HepG2 (cell line): ENCODE results near the gene TBC1D22A. TPM values are rescaled to one million over a fixed set of nuclear protein-coding genes. Genes with fewer than 3 reads are reported as not detected.

ENCODE experiments used
- ADNP ChIP-seq: sonication (generic); formaldehyde crosslinking; IDR thresholded peaks from 2 replicates; pipeline ENCODE4 v1.4.0; 2020; ENCODE audit warnings: missing genetic modification reagents
- CENPX ChIP-seq: sonication (generic); formaldehyde crosslinking; IDR thresholded peaks from 2 replicates; pipeline ENCODE4 v1.9.0; 2021; ENCODE audit warnings: mild to moderate bottlenecking, missing genetic modification reagents, moderate library complexity
- CHCHD3 ChIP-seq: sonication (generic); formaldehyde crosslinking; IDR thresholded peaks from 2 replicates; pipeline ENCODE4 v1.8.0; 2022; ENCODE audit warnings: mild to moderate bottlenecking, missing genetic modification reagents, moderate library complexity
- CHD2 ChIP-seq: IDR thresholded peaks from 2 replicates; pipeline ENCODE4 v1.6.1; 2011; ENCODE audit warnings: low read depth, low read length, improper control_type of control experiment
- GLMP ChIP-seq: sonication (generic); formaldehyde crosslinking; IDR thresholded peaks from 2 replicates; pipeline ENCODE4 v1.9.0; 2021; ENCODE audit warnings: missing genetic modification reagents, mild to moderate bottlenecking, borderline replicate concordance
- GMEB1 ChIP-seq: sonication (generic); formaldehyde crosslinking; IDR thresholded peaks from 2 replicates; pipeline ENCODE4 v1.5.1; 2020; ENCODE audit warnings: missing genetic modification reagents, mild to moderate bottlenecking, borderline replicate concordance
- HDAC2 ChIP-seq: sonication (generic); formaldehyde crosslinking; IDR thresholded peaks from 2 replicates; pipeline ENCODE4 v1.4.0; 2020; ENCODE audit warnings: missing genetic modification reagents
- MIER3 ChIP-seq: IDR thresholded peaks from 2 replicates; pipeline ENCODE4 v1.6.1; 2016; ENCODE audit warnings: missing compliant biosample characterization, borderline replicate concordance
- NFIB ChIP-seq: sonication (generic); formaldehyde crosslinking; IDR thresholded peaks from 2 replicates; pipeline ENCODE4 v1.9.0; 2021; ENCODE audit warnings: missing genetic modification reagents, mild to moderate bottlenecking, borderline replicate concordance
- NRL ChIP-seq: sonication (generic); formaldehyde crosslinking; IDR thresholded peaks from 2 replicates; pipeline ENCODE4 v1.5.0; 2020; ENCODE audit warnings: missing genetic modification reagents, mild to moderate bottlenecking, moderate library complexity, borderline replicate concordance
- PCBP2 ChIP-seq: fragments of 200-400 bp; formaldehyde crosslinking; optimal IDR thresholded peaks from 2 replicates; pipeline ENCODE3; 2018; ENCODE audit warnings: low read length, low read depth; ENCODE audit not compliant: poor library complexity, severe bottlenecking
- PITX1 ChIP-seq: sonication (generic); formaldehyde crosslinking; IDR thresholded peaks from 2 replicates; pipeline ENCODE4 v1.5.1; 2020; ENCODE audit warnings: mild to moderate bottlenecking, missing genetic modification reagents
- SOX6 ChIP-seq, 2 experiments: fragments of 450-650 bp in 1 of 2; sonication (generic) in 1 of 2; formaldehyde crosslinking in 1 of 2; IDR thresholded peaks; 2 replicates each; pipeline versions ENCODE4 v1.4.0 to v1.6.1; 2017 to 2020; ENCODE audit warnings: antibody characterized with exemption in 1 of 2, mild to moderate bottlenecking in 1 of 2, missing genetic modification reagents in 1 of 2
- SP2 ChIP-seq: sonication (generic); formaldehyde crosslinking; IDR thresholded peaks from 2 replicates; pipeline ENCODE4 v1.5.1; 2020; ENCODE audit warnings: mild to moderate bottlenecking, missing genetic modification reagents
- ZBTB20 ChIP-seq: sonication (generic); formaldehyde crosslinking; IDR thresholded peaks from 2 replicates; pipeline ENCODE4 v1.8.1; 2023; ENCODE audit warnings: missing genetic modification reagents, low read depth, mild to moderate bottlenecking, borderline replicate concordance
- ZFP36L2 ChIP-seq: sonication (generic); formaldehyde crosslinking; IDR thresholded peaks from 2 replicates; pipeline ENCODE4 v1.4.0; 2020; ENCODE audit warnings: missing genetic modification reagents
- ZFX ChIP-seq: sonication (generic); formaldehyde crosslinking; IDR thresholded peaks from 2 replicates; pipeline ENCODE4 v1.4.0; 2020; ENCODE audit warnings: mild to moderate bottlenecking, low read depth, missing genetic modification reagents, moderate library complexity
- ZNF296 ChIP-seq: sonication (generic); formaldehyde crosslinking; conservative IDR thresholded peaks from 2 replicates; pipeline ENCODE4 v1.5.0; 2020; ENCODE audit warnings: mild to moderate bottlenecking, missing genetic modification reagents
- ZNF30 ChIP-seq: sonication (generic); formaldehyde crosslinking; IDR thresholded peaks from 2 replicates; pipeline ENCODE4 v1.5.0; 2020; ENCODE audit warnings: mild to moderate bottlenecking, missing genetic modification reagents
- ZNF501 ChIP-seq: sonication (generic); formaldehyde crosslinking; IDR thresholded peaks from 2 replicates; pipeline ENCODE4 v1.5.1; 2020; ENCODE audit warnings: mild to moderate bottlenecking, moderate library complexity, missing genetic modification reagents
- ZNF562 ChIP-seq: sonication (generic); formaldehyde crosslinking; IDR thresholded peaks from 2 replicates; pipeline ENCODE4 v1.8.0; 2022; ENCODE audit warnings: missing genetic modification reagents, borderline replicate concordance
- ZNF737 ChIP-seq: sonication (generic); formaldehyde crosslinking; IDR thresholded peaks from 2 replicates; pipeline ENCODE4 v1.5.0; 2020; ENCODE audit warnings: missing genetic modification reagents, mild to moderate bottlenecking, borderline replicate concordance
- ZSCAN31 ChIP-seq: sonication (generic); formaldehyde crosslinking; IDR thresholded peaks from 2 replicates; pipeline ENCODE4 v1.5.0; 2020; ENCODE audit warnings: low read depth, mild to moderate bottlenecking, missing genetic modification reagents
- polyA plus RNA-seq, 8 experiments: library from polyadenylated mRNA; depleted of rRNA in 3 of 8; stranded (reverse) in 7 of 8; unstranded in 1 of 8; fragments of >200 nt; fragmentation: Illumina TruSeq in 4 of 8; extraction: Trizol in 4 of 8; gene quantifications; 2 replicates each; pipeline versions ENCODE4 v1.2.1 to v1.2.3, GENCODE V29; 2011 to 2016; ENCODE audit warnings: low read depth in 4 of 8, missing spikeins in 1 of 8, mixed read lengths in 1 of 8; ENCODE audit not compliant: insufficient read depth in 1 of 8
- total RNA-seq, 5 experiments: library from RNA; depleted of rRNA; stranded (reverse); fragments of >200 nt; fragmentation: Illumina TruSeq; extraction: Trizol; gene quantifications; 2 replicates each; pipeline ENCODE4 v1.2.3, GENCODE V29; 2016; ENCODE audit warnings: low read depth in 1 of 5
- TF ChIP-seq, protein P1 (sequence below): sonication (generic); formaldehyde crosslinking; conservative IDR thresholded peaks from 2 replicates; pipeline ENCODE4 v1.4.0; 2020; ENCODE audit warnings: missing genetic modification reagents
- TF ChIP-seq, protein P2 (sequence below): IDR thresholded peaks from 2 replicates; pipeline ENCODE4 v1.6.1; 2018; ENCODE audit warnings: missing genetic modification reagents, mild to moderate bottlenecking, missing compliant biosample characterization

TBC1D22A gene
- total and polyA plus RNA-seq, 2 of the 13 experiments (the other 11 are each of a cell fraction or from before 2014, with no cell fraction given): 17.3 to 18.0 TPM

GRCh38 chr22:46803031-46803880 is 40.8 kb downstream of the TBC1D22A start (continued):
- TF ChIP-seq ZFX (CRISPR knock-in tag) (no peak), SP2 (no peak), ZNF737 (CRISPR knock-in tag) (no peak), ZFP36L2 (CRISPR knock-in tag) (no peak), CHD2 (no peak), ZNF562 (CRISPR knock-in tag) (no peak), PITX1 (CRISPR knock-in tag) (no peak), SOX6 (IDR thresholded peaks at IDR 0.05) (no peak), SOX6 (CRISPR knock-in tag; IDR thresholded peaks at IDR 0.05) (peak; percentile 33; the same call in 1 of the 2 replicates), ZSCAN31 (no peak), ZNF296 (CRISPR knock-in tag) (no peak), CHCHD3 (CRISPR knock-in tag) (no peak), NFIB (CRISPR knock-in tag) (no peak), CENPX (CRISPR knock-in tag) (no peak), GMEB1 (no peak), MIER3 (CRISPR knock-in tag) (no peak), PCBP2 (no peak), GLMP (CRISPR knock-in tag) (no peak), HDAC2 (CRISPR knock-in tag) (no peak), NRL (CRISPR knock-in tag) (no peak; the same call in 1 of the 2 replicates), ZNF501 (no peak), ZNF30 (CRISPR knock-in tag) (no peak), ZBTB20 (CRISPR knock-in tag) (no peak), ADNP (CRISPR knock-in tag) (no peak)
- TF ChIP-seq, protein P1, sequence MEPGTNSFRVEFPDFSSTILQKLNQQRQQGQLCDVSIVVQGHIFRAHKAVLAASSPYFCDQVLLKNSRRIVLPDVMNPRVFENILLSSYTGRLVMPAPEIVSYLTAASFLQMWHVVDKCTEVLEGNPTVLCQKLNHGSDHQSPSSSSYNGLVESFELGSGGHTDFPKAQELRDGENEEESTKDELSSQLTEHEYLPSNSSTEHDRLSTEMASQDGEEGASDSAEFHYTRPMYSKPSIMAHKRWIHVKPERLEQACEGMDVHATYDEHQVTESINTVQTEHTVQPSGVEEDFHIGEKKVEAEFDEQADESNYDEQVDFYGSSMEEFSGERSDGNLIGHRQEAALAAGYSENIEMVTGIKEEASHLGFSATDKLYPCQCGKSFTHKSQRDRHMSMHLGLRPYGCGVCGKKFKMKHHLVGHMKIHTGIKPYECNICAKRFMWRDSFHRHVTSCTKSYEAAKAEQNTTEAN (CRISPR knock-in tag): peak; percentile 70; the same call in 1 of the 2 replicates
- TF ChIP-seq, protein P2, sequence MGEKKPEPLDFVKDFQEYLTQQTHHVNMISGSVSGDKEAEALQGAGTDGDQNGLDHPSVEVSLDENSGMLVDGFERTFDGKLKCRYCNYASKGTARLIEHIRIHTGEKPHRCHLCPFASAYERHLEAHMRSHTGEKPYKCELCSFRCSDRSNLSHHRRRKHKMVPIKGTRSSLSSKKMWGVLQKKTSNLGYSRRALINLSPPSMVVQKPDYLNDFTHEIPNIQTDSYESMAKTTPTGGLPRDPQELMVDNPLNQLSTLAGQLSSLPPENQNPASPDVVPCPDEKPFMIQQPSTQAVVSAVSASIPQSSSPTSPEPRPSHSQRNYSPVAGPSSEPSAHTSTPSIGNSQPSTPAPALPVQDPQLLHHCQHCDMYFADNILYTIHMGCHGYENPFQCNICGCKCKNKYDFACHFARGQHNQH (CRISPR knock-in tag): no peak
